GM18508 (cell line): ENCODE results near the gene OR10R2.
"Not testable (repeated sequence)": the region's sequence is repeated elsewhere in the genome, so short reads cannot be mapped to it uniquely, and the experiment has no call there.

ENCODE experiments used
- ATAC-seq: cut with Tn5 transposase; IDR thresholded peaks from one replicate; pipeline ENCODE4 v1.9.1; 2021; ENCODE audit warnings: moderate number of reproducible peaks; ENCODE audit not compliant: insufficient read depth, unreplicated experiment

Gene OR10R2, protein sequence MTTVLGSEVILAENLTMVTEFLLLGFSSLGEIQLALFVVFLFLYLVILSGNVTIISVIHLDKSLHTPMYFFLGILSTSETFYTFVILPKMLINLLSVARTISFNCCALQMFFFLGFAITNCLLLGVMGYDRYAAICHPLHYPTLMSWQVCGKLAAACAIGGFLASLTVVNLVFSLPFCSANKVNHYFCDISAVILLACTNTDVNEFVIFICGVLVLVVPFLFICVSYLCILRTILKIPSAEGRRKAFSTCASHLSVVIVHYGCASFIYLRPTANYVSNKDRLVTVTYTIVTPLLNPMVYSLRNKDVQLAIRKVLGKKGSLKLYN

DNA sequence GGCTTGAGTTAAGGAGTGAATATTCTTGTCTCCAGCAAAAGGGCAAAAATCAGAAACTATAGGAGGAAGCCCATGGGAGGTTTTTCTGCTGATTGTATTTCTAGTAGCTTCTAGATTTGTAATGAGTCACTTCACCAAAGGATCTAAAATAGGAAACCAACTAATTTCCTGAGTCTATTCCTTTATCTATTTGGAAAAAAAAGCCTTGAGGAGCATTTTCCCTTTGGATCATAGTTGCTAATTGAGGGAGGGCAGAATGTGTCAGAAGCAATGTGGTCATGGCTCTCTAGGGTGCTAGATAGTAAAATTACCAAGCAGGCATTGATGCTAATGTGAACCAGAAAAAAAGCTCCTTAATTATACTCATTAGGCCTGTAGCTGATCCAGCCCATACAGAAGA, at the start of gene OR10R2:
Gene OR10R2, plus strand, starts transcription at position 301 of the 400 bp plus-strand sequence. CDS start 106 bp downstream, outside the sequence.
- ATAC-seq = no peak

DNA sequence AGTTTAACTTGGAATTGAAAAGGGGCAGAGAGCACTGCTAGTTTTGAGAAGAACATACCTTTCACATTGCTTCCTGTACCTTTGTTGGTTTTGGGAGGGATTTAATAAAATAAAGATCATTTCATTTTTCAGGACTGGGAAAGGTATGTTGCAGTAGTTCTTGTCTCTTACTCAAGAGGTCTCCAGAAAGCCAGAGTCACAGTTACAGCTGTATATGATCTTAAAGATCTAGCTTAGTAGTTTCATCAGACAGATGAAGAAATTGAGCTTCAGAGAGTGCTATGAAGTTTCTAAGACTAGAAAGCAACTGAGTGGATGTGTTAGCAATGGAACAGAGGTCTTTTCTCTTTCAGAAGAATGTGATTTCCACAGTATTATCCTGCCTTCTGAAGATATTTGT, 47.0 kb upstream of the OR10R2 start:
- no peak for ATAC-seq

DNA sequence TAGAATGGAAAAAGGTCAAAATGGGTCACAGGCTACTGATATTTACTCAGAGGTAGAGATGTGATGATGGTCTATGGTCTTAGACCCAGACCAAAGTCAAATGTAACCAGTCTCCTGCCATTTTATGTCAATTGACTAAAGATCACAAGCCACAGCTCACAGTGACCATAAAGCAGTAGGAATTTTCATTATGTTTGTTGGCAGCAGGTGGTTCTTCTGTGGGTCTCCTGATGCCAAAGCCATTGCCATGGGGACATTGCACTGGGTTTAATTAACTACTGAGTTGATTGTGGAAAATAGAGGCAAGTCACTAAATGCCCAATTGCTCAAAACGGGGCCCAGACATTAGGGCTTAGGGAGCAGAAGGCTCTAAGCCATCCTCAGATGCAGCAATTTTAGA, 45.9 kb upstream of the OR10R2 start, which contains the start of gene OR10K2:
Gene OR10K2, minus strand, starts transcription at position 101 of the 400 bp plus-strand sequence. CDS start 5,371 bp downstream, outside the sequence.
- no peak for ATAC-seq

DNA sequence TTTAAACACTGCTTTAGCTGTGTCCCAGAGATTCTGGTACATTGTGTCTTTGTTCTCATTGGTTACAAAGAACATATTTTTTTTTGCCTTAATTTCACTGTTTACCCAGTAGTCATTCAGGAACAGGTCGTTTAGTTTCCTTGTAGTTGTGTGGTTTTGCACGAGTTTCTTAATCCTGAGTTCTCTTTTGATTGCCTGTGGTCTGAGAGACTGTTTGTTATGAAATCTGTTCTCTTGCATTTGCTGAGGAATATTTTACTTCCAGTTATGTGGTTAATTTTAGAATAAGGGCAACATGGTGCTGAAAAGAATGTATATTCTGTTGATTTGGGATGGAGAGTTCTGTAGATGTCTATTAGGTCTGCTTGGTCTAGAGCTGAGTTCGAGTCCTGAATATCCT, 41.9 kb upstream of the OR10R2 start:
- not testable (repeated sequence) for ATAC-seq

DNA sequence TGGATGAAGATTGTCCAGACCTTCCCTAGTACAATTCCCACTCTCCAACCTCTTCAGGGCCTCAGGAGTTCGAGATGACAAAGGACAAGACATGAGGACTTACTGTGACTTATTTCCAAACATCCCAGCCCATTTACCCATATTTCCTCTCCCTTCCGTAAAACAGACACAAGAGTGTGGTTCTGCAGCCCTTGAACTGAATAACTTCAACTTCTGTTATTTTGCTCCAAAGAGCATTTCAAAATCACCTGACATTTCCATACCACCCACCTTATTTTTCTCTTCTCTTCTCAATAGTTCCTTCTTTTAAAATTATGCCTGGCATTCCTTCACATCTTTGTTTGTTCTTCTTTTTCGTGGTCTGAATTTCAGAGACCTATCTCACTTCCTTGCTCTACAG, 37.3 kb upstream of the OR10R2 start:
- no peak for ATAC-seq

DNA sequence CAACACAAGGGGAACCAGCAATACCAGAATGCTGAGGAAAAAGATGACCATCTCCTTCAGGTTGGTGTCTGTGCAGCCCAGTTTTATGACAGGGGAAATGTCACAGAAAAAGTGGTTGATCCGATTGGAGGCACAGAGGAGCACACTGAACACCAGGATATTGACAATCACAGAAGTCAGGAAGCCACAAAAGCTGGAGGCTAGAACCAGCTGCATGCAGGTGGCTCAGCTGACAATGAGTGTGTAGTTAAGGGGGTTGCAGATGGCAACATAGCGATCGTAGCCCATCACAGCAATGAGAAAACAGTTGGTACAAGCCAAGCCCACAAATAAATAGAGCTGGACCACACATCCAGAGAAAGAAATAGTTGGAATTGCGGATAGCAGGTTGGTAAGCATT, 26.6 kb upstream of the OR10R2 start:
- ATAC-seq = no peak

DNA sequence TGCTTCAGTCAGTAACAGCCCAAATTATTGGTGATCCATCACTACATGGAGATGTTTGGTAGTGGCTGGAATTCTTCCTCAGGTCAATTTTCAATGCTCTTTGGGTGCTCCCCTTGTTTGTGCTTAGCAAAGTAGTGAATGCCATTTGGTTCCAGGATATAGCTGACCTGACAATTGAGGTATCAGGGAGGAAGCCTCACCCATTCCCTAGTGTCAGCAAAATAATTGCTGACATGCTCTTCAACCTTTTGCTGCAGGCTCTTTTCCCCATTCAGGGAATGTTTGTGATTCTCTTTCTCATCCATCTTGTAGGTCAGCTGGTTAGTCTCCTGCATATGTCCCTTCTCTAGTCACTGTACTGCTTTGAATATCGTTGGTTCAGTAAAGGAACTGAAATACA, 17.5 kb upstream of the OR10R2 start:
- no peak for ATAC-seq

DNA sequence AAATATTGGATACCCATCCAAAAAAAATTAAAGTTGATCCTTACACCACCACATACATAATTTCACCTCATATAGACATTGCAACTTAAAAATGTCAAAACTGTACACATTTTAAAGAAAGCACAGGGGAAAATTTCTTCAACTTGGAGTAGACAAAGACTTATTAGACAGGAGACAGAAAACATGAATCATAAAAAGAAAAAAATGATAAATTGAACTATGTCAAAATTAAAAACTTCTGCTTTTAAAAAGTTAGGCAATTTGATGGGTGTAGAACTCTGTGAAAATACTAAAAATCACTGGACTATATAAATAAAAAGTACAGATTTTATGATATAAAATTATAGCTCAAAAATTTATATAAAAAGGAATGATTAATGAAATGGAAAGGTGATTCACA, 14.8 kb upstream of the OR10R2 start:
- no peak for ATAC-seq

DNA sequence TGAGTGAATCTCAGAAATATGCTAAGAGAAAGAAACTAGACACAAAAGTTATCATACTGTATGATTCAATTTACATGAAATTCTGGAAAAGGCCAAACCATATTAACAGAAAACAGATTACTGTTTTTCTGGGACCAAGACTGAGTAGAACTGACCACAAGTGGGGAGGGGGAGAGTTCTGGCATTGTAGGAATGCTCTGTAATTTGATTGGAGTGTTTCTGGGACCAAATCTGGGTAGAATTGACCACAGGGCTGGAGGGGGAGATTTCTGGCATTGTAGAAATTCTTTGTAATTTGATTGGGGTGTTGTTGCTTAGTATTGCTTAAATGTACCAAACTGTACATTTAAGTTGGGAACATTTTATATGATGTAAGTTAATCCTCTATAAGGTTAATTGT, 13.8 kb upstream of the OR10R2 start:
- no peak for ATAC-seq

DNA sequence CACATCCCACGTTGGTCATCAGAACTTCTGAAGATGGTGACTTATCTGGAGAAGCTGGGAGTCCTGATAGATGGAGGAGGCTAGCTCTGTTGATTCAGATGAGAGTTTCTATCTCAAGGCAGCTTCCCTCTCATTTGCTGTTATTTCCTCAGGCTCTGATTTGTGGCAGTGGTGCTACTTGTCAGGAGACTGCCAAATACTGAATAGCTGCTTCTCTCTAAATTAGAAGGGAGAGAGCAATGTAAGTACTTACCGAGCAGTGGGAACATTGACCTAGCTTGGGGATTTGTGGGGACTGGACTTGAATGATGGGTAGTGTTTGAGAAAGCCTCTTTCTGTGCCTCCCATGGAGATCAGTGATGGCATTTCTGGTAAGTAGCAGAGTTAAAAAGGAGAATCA, 10.5 kb upstream of the OR10R2 start, which contains the start of gene OR10K1:
Gene OR10K1, plus strand, starts transcription at position 301 of the 400 bp plus-strand sequence. CDS start 3,728 bp downstream, outside the sequence.
- no peak for ATAC-seq

DNA sequence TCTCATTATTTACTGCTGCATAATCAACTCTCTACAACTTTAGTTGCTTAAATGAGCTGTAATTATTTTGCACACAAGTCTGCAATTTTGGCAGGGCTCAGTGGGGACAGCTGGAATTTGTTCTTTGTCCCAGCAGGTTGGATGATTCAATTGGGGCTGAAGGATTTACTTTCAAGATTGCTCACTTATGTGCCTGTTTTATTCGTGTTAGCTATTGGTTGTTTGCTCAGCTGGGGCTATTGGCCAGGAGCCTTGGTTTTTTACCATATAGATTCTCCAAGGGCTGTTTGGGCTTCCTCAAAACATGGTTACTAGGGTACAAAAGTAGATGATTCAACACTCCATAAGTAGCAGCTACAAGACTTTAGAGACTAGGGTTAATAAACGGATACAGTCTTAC, 13.4 kb downstream of the OR10R2 start:
- no peak for ATAC-seq

DNA sequence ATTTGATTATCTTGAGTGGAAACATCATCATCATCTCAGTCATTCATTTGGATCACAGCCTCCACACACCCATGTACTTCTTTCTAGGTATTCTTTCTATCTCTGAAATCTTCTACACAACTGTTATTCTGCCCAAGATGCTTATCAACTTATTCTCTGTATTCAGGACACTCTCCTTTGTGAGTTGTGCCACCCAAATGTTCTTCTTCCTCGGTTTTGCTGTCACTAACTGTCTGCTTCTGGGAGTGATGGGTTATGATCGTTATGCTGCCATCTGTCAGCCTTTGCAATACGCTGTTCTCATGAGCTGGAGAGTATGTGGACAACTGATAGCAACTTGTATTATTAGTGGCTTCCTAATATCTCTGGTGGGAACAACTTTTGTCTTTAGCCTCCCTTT, 19.3 kb downstream of the OR10R2 start:
- no peak for ATAC-seq

DNA sequence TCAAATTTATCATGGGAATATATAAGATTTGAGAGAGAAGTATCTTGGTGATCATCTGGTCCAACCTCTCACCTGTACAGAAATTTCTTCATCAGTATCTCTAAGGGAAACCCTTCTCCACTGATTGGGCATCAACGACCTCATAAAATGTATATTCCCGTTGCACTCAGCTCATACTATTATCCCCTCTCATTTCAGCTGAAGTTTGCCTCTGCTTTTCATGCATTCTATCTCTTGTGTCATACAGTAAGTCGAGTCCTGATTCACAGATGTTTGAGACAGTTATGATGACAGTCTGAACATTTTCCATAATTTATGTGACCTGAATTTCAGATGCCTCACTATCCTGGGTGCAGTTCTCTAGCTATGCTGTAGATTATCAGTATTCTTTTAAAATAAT, 21.0 kb downstream of the OR10R2 start:
- no peak for ATAC-seq

DNA sequence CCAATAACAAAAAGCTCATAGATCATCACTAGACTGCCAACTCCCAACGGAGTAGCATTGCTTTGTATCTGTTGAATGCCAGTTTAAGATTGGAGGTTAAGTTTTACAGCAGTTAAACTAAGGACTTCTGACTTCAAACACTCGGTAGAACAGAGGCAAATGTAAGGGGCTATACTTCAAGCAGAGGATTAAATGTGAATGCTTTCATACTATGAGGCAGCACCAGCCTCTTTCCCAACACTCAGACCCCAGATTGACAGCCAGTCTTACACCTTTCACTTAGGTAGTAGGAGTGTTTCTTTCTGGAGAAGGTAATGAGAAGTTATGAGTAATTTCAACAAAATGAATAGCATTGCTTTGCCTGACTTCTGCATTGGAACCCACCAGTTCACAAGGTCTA, 22.8 kb downstream of the OR10R2 start:
- no peak for ATAC-seq

DNA sequence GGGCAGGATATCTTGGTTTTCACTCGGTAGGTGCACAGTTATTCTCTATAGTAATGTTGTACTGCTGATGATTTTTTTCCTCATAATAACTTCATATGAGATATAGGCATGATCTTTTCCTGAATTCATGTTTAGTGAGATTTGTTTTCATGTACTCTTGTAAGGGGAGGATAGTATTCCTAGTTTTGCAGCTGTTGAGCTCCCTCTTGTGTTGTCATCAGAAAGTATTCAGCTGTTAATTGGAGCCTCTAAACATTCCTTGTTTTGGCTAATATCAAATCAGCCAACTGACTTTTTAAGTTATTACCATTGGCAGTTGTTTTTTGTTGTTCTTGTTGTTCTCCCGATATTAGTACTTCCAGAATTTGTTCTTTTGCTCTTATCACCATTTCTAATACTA, 24.4 kb downstream of the OR10R2 start:
- ATAC-seq = no peak

DNA sequence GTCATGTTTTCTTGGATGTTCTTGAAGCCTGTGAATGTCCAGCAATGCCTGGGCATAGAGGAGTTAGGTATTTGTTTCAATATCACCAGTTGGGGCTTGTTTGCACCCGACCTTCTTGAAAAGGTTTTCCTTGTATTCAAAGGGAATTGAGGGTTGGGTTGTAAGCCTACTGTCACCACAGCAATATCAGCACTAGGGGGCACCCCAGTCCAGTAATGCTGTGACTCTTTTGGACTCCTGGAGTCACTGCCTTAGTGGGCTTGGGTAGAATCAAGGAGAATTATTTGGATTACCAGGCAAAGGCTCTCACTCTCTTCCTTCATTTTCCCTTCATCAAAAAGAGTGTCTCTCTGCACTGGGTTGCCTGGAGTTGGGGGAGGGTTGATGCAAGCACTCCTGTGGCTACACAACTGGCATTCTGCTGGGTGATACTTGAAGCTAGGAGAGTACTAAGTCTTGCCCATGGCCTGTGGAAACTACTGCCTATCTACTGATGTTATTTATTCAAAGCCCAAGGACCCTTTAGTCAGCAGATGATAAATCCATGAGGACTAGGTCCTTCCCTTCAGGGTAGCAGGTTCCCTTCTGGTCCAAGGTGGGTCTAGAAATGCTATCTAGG, 34.5 kb downstream of the OR10R2 start:
- ATAC-seq = no peak

DNA sequence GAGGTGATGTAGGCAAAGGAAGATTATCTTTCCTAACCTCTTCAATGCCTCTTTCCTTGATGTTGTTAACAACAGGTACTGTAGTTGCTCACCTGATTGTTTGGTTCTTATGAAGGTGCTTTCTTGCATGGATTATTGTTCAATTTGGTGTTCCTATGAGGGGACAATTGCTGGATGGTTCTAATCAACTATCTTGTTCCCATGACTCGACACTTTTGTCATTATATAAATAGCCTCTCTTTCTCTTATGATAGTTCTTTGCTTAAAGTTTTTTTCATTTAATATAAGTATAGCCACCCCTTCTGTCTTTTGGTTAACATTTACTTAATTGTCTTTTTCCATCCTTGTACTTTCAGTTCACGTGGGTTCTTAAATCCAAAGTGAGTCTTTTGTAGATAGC, 35.5 kb downstream of the OR10R2 start:
- no peak for ATAC-seq

DNA sequence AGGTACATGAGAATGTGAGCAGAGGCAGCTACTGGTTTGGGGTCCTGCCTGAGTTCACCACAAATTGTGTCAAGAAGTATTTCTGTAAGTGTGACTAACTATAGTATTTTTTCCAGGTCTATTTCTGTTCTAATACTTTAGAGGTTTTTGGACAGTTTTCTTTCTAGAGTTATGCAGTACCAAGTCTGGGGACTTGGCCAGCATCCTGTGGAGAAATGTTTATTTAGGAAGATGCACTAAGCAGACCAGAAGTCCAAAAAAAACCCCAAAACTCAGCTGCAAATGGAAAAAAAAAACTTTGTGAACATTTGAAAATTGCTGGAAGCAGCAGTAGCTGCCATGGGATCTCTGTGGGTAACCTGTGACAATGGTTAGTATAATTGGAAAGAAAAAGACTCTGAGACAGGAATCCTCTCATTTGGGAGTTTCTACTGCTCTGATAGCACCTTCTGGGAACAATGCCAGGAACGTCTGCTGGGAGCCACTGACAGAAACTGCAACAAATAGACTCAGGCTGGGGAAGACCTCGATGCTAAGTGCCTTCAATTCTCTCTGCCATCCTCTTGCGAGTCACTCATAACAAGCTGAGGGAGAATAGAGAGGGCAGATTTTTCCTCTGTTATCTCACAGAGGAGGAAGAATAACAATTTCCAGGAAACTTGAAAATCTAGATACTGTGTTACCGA, 37.6 kb downstream of the OR10R2 start:
- no peak for ATAC-seq

DNA sequence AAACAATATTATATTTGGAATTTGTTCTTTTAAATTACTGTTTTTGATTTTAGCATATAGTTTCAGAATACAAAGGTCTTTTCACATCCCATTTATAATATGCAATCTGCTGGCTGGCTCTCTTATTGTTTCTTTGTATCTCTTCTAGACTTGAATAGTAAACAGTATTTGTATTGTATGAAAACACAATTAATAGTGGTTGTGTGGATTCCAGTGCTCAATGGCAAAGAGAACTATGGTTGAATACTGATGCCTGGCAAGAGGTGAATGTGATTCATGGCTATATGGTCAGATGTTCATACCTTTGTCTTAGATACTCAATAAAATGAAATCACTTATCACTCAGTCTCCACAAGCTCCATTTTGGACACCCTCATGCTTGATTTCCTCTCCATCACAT, 44.9 kb downstream of the OR10R2 start:
- no peak for ATAC-seq

DNA sequence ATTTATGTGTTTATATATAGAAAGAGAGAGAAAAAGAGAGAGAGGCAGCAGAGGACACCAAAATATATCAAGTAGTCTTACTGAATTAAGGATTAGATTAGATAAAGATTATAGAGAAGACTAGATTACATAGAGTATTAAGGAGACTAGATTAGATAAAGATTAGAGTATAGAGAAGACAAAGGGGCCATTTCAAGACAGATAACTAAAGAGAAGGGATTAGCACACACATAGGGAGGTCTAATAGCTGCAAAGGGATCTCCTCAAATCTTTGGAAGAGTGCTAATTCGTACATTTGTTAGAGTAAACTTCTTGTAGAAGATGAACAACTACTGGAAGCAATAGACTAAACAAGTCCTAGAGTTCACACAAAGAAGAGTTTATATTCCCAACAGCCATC, 48.0 kb downstream of the OR10R2 start:
- ATAC-seq = no peak

DNA sequence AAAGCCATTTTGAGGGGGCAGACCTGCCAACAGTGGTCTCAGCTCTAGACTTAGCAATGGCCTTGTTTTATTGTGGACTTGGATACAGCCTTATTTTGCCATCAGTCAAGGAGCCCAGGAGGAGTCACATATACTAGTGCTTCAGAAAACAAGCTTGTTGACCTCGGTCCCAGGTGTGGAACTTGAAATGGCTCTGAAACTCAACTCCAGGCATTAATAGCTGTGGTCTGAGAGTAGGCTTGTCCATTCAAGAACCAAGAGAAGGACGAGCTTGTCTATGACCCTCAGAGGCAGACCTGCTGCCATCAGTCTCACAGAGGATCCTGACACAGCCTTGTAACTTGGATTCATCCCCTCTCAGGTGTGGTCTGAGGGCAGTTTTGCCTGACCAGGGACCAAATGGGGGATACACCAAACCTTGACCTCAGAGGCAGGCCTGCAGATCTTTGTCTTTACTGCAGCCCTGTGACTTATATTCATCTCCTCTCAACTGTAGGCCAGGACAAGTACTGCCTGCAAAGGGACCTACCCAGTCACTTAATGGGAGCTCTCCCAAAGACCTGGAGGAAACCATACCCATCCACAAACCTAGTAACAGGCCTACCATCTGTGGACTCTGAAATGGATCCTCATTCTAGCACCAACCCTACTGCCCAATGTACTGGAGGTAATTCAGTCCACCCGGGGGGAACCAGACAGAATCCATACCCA, 49.1 kb downstream of the OR10R2 start:
- ATAC-seq = no peak
